ENCODE measurements around the gene CNP.

CNP gene

DNA sequence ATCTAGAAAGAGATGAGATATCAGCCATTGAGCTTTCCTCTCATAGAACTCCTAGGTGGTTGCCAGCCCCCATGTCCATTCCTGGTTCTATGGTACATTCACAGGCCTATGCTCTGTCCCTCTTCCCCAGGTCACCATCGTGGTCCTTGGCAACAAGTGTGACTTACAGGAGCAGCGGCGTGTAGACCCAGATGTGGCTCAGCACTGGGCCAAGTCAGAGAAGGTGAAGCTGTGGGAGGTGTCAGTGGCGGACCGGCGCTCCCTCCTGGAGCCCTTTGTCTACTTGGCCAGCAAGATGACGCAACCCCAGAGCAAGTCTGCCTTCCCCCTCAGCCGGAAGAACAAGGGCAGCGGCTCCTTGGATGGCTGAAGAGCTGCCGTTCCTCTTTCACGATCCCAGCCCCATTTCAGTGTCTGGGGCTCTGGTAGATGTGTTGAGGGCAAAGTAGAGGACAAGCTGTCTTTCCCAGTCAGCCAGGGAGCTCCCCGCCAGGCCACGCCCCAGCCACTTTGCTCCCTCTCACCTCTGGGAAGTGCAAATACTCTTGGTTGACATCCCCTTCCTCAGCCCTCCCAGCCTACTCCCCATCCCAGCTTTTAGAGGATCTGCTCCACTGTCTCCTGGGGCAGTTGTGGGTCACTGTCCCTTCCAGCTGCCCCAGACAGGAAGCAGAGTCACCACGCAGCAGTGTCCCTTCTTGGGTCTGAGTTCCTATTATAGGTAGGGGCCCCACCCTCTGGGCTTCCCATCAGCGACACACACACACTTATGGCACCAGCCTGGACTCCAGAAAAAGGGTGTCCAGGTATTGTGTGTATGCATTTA, 57.1 kb downstream of the CNP start:
- Histone ChIP-seq H2AFZ (ENCODE audit: low read depth, low read length) (no peak overlapping the region), H3K9ac (ENCODE audit: low read depth, low read length) (no peak overlapping the region), H3K9me3 (ENCODE audit: insufficient read depth, low read length, severe bottlenecking) (no peaks in the 10 kb centered on the region), H3K79me2 (ENCODE audit: insufficient read depth, low read length) (peaks cover 19% of the 10 kb centered on the region), H3K4me3 (ENCODE audit: low read depth in 1 of 2, low read length in 2 of 2) (no peak overlapping the region), H3K4me1 (ENCODE audit: insufficient read depth, low read length) (peaks cover 28% of the 10 kb centered on the region), H3K27ac (ENCODE audit: low read length) (no peak overlapping the region), H4K20me1 (ENCODE audit: insufficient read depth, low read length) (no peaks in the 10 kb centered on the region), H3K4me2 (ENCODE audit: insufficient read depth, low read length) (no peak overlapping the region), H3K27me3 (ENCODE audit: insufficient read depth, low read length, poor library complexity) (no peaks in the 10 kb centered on the region), H3K36me3 (ENCODE audit: insufficient read depth, low read length) (peaks cover 28% of the 10 kb centered on the region)
- TF ChIP-seq, protein P1, sequence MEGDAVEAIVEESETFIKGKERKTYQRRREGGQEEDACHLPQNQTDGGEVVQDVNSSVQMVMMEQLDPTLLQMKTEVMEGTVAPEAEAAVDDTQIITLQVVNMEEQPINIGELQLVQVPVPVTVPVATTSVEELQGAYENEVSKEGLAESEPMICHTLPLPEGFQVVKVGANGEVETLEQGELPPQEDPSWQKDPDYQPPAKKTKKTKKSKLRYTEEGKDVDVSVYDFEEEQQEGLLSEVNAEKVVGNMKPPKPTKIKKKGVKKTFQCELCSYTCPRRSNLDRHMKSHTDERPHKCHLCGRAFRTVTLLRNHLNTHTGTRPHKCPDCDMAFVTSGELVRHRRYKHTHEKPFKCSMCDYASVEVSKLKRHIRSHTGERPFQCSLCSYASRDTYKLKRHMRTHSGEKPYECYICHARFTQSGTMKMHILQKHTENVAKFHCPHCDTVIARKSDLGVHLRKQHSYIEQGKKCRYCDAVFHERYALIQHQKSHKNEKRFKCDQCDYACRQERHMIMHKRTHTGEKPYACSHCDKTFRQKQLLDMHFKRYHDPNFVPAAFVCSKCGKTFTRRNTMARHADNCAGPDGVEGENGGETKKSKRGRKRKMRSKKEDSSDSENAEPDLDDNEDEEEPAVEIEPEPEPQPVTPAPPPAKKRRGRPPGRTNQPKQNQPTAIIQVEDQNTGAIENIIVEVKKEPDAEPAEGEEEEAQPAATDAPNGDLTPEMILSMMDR (IDR thresholded peaks at IDR 0.05; ENCODE audit: borderline replicate concordance, extremely low read depth, low read length, poor library complexity, severe bottlenecking): no peak
- TF ChIP-seq EZH2 (IDR thresholded peaks at IDR 0.05; ENCODE audit: borderline replicate concordance, low read depth, low read length, severe bottlenecking): no peak
- ATAC-seq (ENCODE audit: insufficient read depth, low read depth) (no peak), DNase-seq (no peak)

DNA sequence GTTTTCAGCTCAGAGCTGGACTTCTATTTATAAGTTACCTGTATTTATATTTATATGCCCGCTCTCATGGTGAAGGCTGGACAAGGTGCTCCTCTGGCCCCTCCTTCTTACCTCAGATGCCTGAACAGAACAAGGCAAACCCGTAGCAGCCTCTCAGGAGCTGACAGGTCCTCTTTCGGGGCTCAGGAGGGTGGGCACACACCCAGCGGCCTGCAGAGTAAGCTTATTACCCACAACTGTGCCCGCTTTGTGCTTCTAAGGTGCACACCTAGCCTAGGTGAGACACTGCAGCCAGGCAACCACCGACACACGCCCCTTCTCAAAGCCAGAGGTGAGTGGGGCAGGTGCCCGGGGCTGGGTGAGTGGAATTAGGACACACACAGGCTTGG, 58.6 kb downstream of the CNP start:
- no peak overlapping the region for H3K4me3 ChIP-seq (ENCODE audit: low read depth in 1 of 2, low read length in 2 of 2)
- no peak overlapping the region for H3K27ac ChIP-seq (ENCODE audit: low read length)
- peaks cover 16% of the 10 kb centered on the region for H3K79me2 ChIP-seq (ENCODE audit: insufficient read depth, low read length)
- peaks cover 17% of the 10 kb centered on the region for H3K4me1 ChIP-seq (ENCODE audit: insufficient read depth, low read length)
- H3K9ac ChIP-seq (ENCODE audit: low read depth, low read length): no peak overlapping the region
- TF ChIP-seq, protein P1 (IDR thresholded peaks at IDR 0.05; ENCODE audit: borderline replicate concordance, extremely low read depth, low read length, poor library complexity, severe bottlenecking): no peak
- TF ChIP-seq EZH2 (IDR thresholded peaks at IDR 0.05; ENCODE audit: borderline replicate concordance, low read depth, low read length, severe bottlenecking): no peak
- no peaks in the 10 kb centered on the region for H3K27me3 ChIP-seq (ENCODE audit: insufficient read depth, low read length, poor library complexity)
- no peak overlapping the region for H2AFZ ChIP-seq (ENCODE audit: low read depth, low read length)
- no peaks in the 10 kb centered on the region for H4K20me1 ChIP-seq (ENCODE audit: insufficient read depth, low read length)
- H3K4me2 ChIP-seq (ENCODE audit: insufficient read depth, low read length): no peak overlapping the region
- no peak; the same call in 2 of the 3 replicates for ATAC-seq (ENCODE audit: insufficient read depth, low read depth)
- peaks cover 28% of the 10 kb centered on the region for H3K36me3 ChIP-seq (ENCODE audit: insufficient read depth, low read length)
- H3K9me3 ChIP-seq (ENCODE audit: insufficient read depth, low read length, severe bottlenecking): no peaks in the 10 kb centered on the region
- DNase-seq: no peak

DNA sequence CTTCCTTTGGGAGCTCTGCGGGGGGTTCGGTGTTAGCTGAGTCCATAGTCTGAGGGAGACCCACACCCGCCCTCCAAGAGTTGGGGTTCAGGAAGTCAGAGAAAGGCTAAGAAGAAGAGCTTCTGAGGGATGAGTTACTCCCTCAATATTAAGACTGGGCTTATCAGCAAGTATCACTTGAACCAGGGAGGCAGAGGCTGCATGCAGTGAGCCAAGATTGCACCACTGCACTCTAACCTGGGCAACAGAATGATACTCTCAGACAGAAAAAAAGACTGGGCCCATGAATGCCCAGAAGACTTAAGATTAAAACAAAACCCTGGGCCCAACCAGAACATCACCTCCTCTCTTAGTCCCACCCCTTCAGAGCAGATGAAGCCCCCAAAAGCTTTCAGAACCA, 59.3 kb downstream of the CNP start:
- no peak overlapping the region for H3K27ac ChIP-seq (ENCODE audit: low read length)
- no peak overlapping the region for H3K4me2 ChIP-seq (ENCODE audit: insufficient read depth, low read length)
- no peaks in the 10 kb centered on the region for H4K20me1 ChIP-seq (ENCODE audit: insufficient read depth, low read length)
- H3K4me3 ChIP-seq (ENCODE audit: low read depth in 1 of 2, low read length in 2 of 2): no peak overlapping the region
- TF ChIP-seq, protein P1 (IDR thresholded peaks at IDR 0.05; ENCODE audit: borderline replicate concordance, extremely low read depth, low read length, poor library complexity, severe bottlenecking): no peak
- TF ChIP-seq EZH2 (IDR thresholded peaks at IDR 0.05; ENCODE audit: borderline replicate concordance, low read depth, low read length, severe bottlenecking): no peak
- no peaks in the 10 kb centered on the region for H3K27me3 ChIP-seq (ENCODE audit: insufficient read depth, low read length, poor library complexity)
- ATAC-seq (ENCODE audit: insufficient read depth, low read depth) (no peak), DNase-seq (no peak)
- peaks cover 28% of the 10 kb centered on the region for H3K36me3 ChIP-seq (ENCODE audit: insufficient read depth, low read length)
- H3K9ac ChIP-seq (ENCODE audit: low read depth, low read length): no peak overlapping the region
- H3K4me1 ChIP-seq (ENCODE audit: insufficient read depth, low read length): peaks cover 12% of the 10 kb centered on the region
- peaks cover 9% of the 10 kb centered on the region for H3K79me2 ChIP-seq (ENCODE audit: insufficient read depth, low read length)
- no peaks in the 10 kb centered on the region for H3K9me3 ChIP-seq (ENCODE audit: insufficient read depth, low read length, severe bottlenecking)
- no peak overlapping the region for H2AFZ ChIP-seq (ENCODE audit: low read depth, low read length)

Data from DND-41 (cell line).